Kidney capillary endothelial cell (primary cell): ENCODE results near the gene RAB18.
"Not testable (repeated sequence)": the region's sequence is repeated elsewhere in the genome, so short reads cannot be mapped to it uniquely, and the experiment has no call there.

Source experiments
- DNase-seq: peaks from one replicate; pipeline ENCODE4 v3.0.0-alpha.2; 2018; ENCODE audit warnings: low spot score

RAB18 gene

DNA sequence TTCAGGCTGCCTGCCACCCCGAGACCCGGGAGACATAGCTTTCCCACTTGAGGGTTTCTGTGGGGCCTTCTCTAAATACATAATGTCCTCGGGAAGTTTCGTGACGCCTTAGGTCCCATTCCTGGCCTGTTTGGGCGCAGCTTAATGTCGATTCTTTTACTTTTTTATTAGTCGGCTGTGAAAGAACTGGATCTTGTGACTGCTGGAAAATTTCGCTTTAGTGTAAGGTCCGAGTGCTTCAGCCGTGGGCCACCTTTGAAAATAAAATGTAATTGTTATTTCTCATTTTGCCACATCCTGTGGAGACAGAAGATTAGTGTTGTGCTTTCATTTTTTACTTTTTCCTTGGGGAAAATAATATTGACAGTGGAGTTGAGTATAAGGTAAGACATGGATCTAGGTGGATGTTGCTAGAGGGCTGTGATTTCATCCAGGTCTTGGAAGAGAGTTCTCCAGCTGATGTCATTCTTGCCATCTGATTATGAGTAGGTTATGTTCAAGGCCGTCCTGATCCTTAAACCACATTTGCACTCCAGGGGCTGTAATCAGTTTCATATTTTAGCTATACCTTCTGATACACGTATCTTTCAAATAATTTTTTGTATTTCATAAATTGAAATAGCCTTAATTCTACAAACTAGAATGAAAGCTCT is 830 bp downstream of the RAB18 start:
- DNase-seq: peak; percentile 10

- not testable (repeated sequence) for DNase-seq
These were observed 1.4 kb downstream of the RAB18 start for GRCh38 chr10:27505537-27505936.

DNA sequence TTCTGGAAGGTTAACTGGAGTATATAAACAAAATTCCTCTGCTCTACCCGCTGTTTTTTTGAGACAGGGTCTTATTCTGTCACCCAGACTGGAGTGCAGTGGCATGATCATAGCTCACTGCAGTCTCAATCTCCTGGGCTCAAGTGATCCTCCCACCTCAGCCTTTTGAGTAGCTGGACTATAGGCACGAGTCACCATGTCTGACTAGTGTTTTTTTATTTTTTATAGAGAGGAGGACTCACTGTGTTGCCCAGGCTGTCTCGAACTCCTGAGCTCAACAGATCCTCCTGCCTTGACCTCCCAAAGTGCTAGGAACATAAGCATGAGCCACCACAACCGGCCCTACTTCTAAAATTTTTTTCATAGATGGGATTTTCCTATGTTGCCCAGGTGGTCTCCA is 2.2 kb downstream of the RAB18 start:
- DNase-seq: peak; percentile 26

DNA sequence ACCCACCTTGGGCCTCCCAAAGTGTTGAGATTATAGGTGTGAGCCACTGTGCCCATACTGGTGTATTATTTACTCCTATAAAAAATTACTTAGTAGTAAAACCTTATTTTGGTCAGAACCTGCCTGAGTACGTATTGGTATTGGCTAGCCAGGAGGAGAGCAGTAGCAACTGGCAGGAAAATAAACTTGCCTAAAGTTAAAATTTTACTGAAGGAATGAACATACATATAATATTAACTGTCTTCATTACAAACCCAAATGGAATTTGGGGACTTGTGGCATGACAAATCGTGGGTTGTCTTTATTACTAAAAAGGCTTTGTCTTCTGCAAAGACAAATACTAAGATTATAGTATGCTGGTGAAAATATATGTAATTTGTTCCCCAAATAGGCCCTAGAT is 8.4 kb downstream of the RAB18 start:
- no peak for DNase-seq

GRCh38 chr10:27513451-27514191 is 9.5 kb downstream of the RAB18 start:
- DNase-seq: no peak

DNA sequence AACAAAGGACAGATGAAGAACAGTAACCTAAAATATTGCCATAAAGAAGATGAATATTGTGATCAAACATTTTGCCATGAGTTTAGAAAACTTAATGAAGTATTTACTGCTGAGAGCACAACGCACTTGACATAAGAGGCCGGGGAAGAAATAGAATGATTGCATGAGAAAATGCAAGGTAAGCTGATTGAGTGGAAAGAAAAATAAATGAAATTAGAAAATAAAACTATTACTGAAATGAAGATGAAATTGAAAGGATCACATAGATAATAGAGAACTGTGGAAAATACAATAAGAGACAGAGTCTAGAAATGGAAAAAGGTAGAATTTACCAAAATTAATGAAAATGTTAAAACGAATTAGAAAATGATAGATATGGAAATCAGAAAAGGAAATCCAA is 10.1 kb downstream of the RAB18 start:
- no peak for DNase-seq

GRCh38 chr10:27518261-27518660 is 14.2 kb downstream of the RAB18 start:
- DNase-seq: no peak

DNA sequence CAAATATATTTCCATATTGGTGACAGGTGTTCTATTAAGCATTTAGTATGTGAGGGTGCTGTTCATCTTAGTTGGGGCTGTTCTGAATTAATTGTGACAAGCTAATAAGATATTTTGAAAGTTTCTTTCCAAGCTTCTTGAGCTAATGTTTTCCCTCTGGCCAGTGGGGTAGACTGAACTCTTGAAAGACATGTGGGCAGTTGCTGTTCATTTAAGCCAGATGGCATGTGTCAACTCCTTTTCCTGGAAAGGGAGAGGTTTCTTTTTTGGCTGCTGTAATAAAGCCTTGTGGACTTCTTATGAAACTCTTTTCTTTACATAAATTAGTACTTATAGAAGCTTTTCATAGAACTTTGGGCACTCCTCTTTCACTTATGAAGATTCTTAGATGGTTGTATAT is 21.7 kb downstream of the RAB18 start:
- no peak for DNase-seq

GRCh38 chr10:27526242-27526641 is 22.1 kb downstream of the RAB18 start:
- no peak for DNase-seq

DNA sequence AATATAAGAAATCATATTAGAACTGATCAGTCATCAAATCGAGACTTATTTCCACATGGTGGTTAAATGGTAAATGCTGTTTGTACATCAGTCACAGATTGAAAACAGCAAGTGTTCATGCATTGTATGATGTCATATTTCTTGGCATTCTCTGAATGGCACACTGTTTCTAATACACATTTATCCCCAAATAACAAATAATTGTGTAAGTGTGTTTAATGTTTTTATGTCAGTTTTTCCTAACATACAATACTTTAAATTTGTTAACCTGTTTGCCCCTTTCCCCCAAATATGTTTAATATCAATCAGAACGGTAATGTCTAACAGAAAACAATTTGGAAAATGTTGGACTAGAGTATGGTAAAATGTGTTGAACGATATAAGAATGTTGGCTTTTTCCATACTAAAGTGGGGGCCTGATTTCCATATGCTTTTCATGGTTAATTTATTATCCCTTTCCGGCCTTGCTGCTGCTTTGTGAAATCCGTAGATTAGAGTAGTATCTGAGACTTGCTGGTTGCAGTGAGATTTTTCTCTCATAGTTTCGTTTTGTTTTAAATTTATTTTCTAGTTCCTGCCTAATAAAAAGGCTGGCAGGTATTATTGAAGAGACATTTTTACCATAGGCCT is 23.7 kb downstream of the RAB18 start:
- no peak for DNase-seq

DNA sequence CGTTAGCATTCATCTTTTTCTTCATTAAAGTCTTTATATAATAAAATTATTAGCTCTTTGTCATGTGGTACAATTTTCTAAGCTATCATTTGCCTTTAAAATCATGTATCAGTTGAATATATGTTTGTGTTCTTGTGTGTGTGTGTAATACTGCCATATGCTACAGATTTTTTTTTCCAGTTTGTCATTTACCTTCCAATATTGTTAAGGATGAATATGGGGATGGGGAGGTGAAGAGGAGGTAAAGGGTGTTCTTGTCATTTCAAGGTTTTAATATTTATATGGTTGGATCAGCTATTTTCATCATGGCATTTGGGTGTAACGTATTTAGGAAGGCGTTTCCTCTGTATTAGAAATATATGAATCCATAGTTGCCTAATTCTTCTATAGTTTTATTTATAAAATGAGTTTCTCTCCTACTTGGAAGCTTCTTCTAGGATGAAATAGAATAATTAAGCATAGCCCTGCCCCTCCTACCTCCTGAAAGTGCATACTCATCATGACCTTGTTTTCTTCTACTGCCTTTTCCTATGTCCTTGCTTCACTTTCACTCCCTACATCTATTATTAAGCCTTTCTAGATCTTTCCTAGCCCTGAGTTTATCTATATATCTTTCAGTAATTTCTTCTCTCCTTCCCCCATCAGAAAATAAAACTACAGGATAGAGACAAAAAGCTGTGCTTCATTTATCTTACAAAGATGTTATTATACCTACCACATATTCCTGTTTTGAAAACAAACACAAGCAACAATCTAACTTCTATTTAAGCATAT is 25.1 kb downstream of the RAB18 start:
- no peak for DNase-seq

DNA sequence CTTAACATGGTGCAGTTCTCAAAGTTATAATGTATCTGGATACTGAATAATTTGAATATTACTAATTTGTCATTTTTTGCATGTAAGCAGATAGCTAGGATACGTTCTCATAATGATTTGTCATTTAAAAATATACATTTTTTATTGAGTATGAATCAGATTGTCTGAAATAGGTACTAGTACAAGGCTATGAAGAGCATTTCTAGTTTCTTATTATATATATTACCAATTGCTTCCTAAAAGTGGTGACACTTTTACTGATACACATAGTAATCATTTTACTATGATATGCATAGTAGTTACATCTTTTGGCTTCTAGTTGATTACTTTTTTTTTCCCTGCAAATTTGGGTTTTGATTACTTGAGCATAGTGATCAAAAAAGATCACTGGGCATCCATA is 26.4 kb downstream of the RAB18 start:
- DNase-seq: no peak

DNA sequence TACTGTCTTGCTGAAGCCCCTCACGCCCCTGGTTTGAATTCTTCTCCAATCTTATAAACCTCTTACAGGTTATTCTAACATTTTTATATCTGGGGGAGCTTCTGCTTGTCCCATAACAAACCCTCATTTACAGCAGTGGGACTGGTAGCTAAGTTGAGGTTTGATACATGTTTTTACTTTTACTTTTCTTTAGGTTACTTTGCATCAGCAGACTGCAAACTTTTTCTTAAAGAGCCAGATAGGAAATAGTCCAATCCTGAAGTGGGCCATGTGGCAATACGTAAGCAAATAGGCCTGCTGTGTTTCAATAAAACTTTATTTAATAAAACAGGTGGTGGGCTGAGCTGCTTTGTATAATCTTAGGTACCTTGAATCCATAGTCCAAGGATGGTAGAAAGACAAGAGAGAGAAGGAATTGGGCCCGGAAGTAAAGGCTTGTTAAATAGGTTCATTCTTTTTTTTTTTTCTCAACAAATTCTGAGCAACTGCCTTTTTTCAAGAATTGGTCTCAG is 27.3 kb downstream of the RAB18 start:
- no peak for DNase-seq

DNA sequence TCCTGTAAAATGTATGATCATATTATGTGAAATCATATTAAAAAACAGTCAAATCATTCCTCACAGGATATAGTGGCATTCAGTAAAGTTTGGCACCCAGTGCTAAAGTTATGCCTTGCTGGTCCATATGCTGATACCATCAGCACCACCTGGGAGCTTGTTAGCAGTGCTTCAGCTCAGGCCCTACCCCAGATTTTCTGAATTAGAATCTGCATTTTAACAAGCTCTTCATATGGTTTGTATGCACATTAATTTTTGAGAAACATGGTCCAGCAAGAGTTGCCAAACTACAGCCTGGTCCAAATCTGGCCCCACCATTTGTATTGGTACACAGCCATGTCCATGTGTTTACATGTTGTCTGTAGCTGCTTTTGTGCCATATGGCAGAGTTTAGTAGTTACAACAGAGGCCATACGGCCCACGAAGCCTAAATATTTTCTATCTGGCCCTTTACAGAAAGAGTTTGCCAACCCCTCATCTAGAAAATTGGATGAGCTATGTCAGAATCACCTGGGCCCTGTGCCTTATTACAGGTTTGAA is 30.1 kb downstream of the RAB18 start:
- no peak for DNase-seq

GRCh38 chr10:27535317-27535716 is 31.2 kb downstream of the RAB18 start:
- DNase-seq: no peak

DNA sequence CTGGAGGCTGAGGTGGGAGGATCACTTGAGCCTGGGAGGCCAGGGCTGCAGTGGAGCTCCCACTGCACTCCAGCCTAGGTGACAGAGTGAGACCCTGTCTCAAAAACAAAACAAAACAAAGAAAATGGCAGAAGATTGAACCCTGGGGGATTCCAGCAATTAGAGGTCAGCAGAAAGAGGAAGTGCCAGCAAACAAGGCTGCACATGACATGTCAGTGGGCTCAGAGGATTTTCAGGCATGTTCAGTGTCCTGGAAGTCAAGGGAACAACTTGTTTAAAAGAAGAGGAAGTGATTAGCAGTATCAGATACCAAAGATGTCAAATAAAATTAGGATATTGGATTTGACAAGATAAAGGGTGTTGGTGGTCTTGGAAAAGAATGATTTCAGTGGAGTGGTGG is 32.3 kb downstream of the RAB18 start:
- DNase-seq: no peak

- no peak for DNase-seq
These were observed 33.1 kb downstream of the RAB18 start for GRCh38 chr10:27537166-27537565.

GRCh38 chr10:27537787-27538186 is 33.7 kb downstream of the RAB18 start:
- no peak for DNase-seq

- no peak for DNase-seq
These were observed 36.6 kb downstream of the RAB18 start for GRCh38 chr10:27540672-27541071.

DNA sequence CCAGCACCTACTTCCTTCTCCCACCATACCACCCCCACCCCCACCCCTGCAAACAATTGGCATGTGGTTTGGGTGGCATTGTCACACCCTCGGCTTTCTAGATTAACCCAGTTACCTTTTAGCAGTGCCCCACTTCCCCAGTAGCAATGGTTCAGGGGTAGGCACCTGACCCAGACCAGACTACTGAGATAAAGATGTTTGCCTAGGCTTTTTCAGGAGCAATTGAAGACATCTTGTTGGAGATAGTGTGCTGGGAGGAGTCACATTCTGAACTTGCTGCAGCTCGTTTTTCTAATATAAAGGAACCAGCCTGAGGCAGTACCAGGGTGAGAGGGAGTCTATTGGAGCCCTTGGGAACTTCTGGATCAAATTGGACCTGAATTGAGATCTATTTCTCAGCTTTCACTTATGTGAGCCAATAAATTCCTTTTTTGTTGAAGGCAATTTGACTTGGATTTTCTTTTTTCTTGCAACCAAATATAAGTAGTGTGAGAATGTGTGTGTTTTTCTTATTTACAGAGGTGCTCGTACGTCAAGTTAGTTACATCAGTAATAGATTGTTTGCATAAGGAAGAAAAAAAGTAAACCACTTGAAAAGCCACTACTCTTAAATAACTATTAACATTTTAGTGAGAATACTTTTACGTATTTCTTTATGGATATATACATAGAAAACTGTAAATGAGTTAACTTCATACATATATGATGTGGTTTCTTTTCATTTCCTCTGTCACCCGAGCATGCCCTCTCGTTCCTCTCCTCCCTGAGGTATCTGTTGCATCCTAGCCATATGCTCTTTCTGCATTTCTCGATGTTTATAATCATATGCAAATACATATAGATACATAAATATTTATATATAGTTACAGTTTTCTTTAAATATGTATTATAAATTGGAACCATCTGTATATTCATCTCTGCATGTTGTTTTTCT is 38.0 kb downstream of the RAB18 start:
- DNase-seq: no peak

DNA sequence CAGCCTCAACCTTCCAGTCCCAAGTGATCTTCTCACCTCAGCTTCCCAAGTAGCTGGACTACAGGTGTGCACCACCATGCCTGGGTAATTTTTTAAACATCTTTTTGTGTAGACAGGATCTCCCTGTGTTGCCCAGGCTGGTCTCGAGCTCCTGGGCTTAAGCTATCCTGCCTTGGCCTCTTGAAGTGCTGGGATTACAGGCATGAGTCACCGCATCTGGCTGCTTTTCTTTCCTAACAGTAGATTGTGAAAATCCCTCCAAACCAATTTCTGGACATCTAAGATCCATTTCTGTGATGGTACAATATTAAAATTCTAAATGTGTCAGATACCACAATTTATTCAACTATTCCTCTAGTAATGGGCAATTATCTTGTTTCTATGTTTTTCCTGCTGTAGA is 38.7 kb downstream of the RAB18 start:
- DNase-seq: no peak
